ENCODE data around the gene EVI5. TPM values are rescaled to one million over a fixed set of nuclear protein-coding genes. Genes with fewer than 3 reads are reported as not detected.

The EVI5 gene
- polyA plus RNA-seq, 2 of the 4 experiments (the other 2 are of a cell fraction): 10.2 to 10.4 TPM

DNA sequence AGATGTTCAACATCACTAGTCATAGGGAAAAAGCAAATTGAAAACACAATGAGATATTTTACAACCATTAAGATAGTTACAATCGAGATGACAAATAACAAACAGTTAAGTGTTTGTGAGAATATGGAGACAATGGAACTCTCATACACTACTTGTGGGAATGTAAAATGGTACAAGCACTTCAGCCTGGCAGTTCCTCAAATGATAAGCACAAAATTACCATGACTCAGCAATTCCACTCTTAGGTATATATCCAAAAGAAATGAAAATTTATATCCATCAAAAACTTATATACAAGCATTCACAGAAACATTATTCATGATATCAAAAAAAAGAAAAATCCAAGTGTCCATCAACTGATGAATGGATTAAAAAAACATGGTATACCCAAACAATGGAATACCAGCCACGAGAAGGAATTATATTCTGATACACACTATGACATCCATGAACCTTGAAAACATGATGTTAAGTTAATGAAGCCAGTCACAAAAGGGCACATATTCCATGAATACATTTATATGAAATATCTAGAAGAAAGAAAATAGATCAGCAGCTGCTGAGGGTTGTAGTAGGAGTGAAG, 76.4 kb downstream of the EVI5 start:
- FAIRE-seq: no peak
- H3K27ac ChIP-seq: peak overlapping the region; percentile 10 to 31; a peak in 3 of 6 replicates
- no peak for ATAC-seq
- peaks cover 35% of the 10 kb centered on the region for H3K4me1 ChIP-seq
- H3K4me3 ChIP-seq: no peak overlapping the region
- POLR2A ChIA-PET: no interaction called here
- TF ChIP-seq, protein P1, sequence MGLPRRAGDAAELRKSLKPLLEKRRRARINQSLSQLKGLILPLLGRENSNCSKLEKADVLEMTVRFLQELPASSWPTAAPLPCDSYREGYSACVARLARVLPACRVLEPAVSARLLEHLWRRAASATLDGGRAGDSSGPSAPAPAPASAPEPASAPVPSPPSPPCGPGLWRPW (IDR thresholded peaks at IDR 0.05): no peak
- TF ChIP-seq NFE2L2 (conservative IDR thresholded peaks at IDR 0.05; ENCODE audit: low read length) (peak; percentile 90), MAFK (IDR thresholded peaks at IDR 0.05; ENCODE audit: partially characterized antibody) (peak; percentile 97)
- WGBS (ENCODE audit: missing lambda C conversion rate): 89% methylated on average over 2 of the region's 2 CpGs
- no peaks in the 10 kb centered on the region for H3K9me3 ChIP-seq
- CTCF ChIA-PET: no interaction called here
- H3K4me2 ChIP-seq: peak overlapping the region; percentile 4; the same call in 1 of the 3 replicates
- no peak for DNase-seq (ENCODE audit: low read depth in 1 of 2, low spot score in 1 of 2)

DNA sequence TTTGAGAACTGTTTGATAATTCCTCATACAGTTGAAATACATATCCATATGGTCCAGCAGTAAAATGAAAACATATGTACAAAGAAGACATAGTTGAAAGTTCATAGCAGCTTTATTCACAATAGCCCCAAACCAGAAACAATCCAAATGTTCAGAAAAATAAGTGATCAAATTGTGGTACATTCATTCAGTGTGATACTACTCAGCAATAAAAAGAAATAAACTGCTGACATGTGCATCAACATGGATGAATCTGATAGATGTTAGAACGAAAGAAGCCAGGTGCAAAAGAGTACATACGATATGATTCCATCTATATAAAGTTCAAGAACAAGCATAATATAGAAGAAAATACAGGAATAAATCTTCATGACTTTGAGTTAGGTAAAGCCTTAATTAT, 77.2 kb downstream of the EVI5 start:
- peak; percentile 30 for TF ChIP-seq MAFK (IDR thresholded peaks at IDR 0.05; ENCODE audit: partially characterized antibody)
- no peak for TF ChIP-seq JUNB (IDR thresholded peaks at IDR 0.05)
- DNase-seq (ENCODE audit: low read depth in 1 of 2, low spot score in 1 of 2): no peak

DNA sequence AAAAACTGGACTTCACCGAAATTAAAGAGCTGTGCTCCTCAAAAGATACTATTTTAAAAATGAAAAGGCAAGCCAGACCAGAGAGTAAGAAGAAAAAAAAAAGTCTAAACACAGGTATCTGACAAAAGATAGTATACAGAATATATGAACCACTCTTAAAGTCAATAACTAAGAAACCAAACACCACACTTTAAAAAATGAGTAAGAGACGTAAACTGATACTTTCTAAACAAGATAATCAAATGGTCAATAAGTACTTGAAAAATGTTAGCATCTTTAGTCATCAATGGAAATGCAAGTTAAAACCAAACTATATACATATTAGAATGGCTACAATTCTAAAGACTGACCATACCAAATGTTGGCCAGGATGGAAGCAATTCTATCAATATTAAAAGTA, 77.6 kb downstream of the EVI5 start:
- FAIRE-seq: no peak
- TF ChIP-seq CBX8 (IDR thresholded peaks at IDR 0.05) (no peak), MAFK (IDR thresholded peaks at IDR 0.05; ENCODE audit: partially characterized antibody) (no peak), HOXB13 (CRISPR knock-in tag; IDR thresholded peaks at IDR 0.05; ENCODE audit: low read depth) (no peak)
- DNase-seq (ENCODE audit: low read depth in 1 of 2, low spot score in 1 of 2): no peak
- ChIA-PET CTCF (no interaction called here), POLR2A (no interaction called here)
- Histone ChIP-seq H3K27ac (no peak overlapping the region), H3K9me3 (no peaks in the 10 kb centered on the region), H3K4me3 (no peak overlapping the region), H3K4me2 (no peak overlapping the region), H3K4me1 (peaks cover 35% of the 10 kb centered on the region)
- ATAC-seq: no peak
- 86% methylated on average over 2 of the region's 2 CpGs for WGBS (ENCODE audit: missing lambda C conversion rate)

More for the DNA sequence above, 77.2 kb downstream of the EVI5 start:
- H3K4me1 ChIP-seq: peaks cover 35% of the 10 kb centered on the region
- CTCF ChIA-PET: no interaction called here
- POLR2A ChIA-PET: no interaction called here
- no peak overlapping the region for H3K4me3 ChIP-seq
- no peak overlapping the region for H3K27ac ChIP-seq
- no peaks in the 10 kb centered on the region for H3K9me3 ChIP-seq
- FAIRE-seq (no peak), ATAC-seq (no peak)
- no peak overlapping the region for H3K4me2 ChIP-seq
- WGBS (ENCODE audit: missing lambda C conversion rate): 91% methylated on average over 2 of the region's 2 CpGs

DNA sequence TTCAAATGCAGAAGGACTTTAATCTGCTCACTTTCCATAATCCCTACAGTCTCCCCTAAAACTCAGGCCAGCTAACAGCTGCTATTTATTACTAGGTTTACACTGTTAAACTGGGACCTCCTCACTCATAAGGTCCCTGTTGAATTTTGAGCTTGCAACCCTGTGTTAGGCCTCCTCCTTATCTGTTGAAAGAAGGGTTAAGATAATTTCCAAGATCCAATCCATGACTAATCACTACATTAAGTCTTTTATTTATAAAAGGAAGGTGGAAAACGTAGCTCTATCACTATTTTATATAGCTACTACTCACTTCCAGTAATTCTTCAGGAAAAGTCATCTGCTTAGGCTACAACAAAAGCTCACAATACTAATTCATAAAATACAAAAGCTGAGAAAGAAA, 79.5 kb downstream of the EVI5 start:
- peaks cover 24% of the 10 kb centered on the region for H3K4me1 ChIP-seq
- ATAC-seq (no peak), FAIRE-seq (no peak), DNase-seq (ENCODE audit: low read depth in 1 of 2, low spot score in 1 of 2) (no peak)
- H3K4me3 ChIP-seq: no peak overlapping the region
- ChIA-PET POLR2A (interaction anchor here (0.6 kb wide), 1 partner anchor 483 kb away, joined by 9 read pairs; no protein-coding TSS in a partner anchor), CTCF (interaction anchor here (1.2 kb wide), 1 partner anchor 113 kb away, joined by 3 read pairs; no protein-coding TSS in a partner anchor)
- TF ChIP-seq, protein P1 (IDR thresholded peaks at IDR 0.05): no peak
- TF ChIP-seq, protein P2, sequence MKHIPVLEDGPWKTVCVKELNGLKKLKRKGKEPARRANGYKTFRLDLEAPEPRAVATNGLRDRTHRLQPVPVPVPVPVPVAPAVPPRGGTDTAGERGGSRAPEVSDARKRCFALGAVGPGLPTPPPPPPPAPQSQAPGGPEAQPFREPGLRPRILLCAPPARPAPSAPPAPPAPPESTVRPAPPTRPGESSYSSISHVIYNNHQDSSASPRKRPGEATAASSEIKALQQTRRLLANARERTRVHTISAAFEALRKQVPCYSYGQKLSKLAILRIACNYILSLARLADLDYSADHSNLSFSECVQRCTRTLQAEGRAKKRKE (CRISPR knock-in tag; IDR thresholded peaks at IDR 0.05; ENCODE audit: low read depth): no peak
- TF ChIP-seq, protein P3, sequence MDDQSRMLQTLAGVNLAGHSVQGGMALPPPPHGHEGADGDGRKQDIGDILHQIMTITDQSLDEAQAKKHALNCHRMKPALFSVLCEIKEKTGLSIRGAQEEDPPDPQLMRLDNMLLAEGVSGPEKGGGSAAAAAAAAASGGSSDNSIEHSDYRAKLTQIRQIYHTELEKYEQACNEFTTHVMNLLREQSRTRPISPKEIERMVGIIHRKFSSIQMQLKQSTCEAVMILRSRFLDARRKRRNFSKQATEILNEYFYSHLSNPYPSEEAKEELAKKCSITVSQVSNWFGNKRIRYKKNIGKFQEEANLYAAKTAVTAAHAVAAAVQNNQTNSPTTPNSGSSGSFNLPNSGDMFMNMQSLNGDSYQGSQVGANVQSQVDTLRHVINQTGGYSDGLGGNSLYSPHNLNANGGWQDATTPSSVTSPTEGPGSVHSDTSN (IDR thresholded peaks at IDR 0.05): no peak
- TF ChIP-seq POLR2A (IDR thresholded peaks at IDR 0.05; ENCODE audit: low read length): no peak
- TF ChIP-seq, protein P4, sequence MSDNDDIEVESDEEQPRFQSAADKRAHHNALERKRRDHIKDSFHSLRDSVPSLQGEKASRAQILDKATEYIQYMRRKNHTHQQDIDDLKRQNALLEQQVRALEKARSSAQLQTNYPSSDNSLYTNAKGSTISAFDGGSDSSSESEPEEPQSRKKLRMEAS (IDR thresholded peaks at IDR 0.05): no peak
- TF ChIP-seq, protein P5, sequence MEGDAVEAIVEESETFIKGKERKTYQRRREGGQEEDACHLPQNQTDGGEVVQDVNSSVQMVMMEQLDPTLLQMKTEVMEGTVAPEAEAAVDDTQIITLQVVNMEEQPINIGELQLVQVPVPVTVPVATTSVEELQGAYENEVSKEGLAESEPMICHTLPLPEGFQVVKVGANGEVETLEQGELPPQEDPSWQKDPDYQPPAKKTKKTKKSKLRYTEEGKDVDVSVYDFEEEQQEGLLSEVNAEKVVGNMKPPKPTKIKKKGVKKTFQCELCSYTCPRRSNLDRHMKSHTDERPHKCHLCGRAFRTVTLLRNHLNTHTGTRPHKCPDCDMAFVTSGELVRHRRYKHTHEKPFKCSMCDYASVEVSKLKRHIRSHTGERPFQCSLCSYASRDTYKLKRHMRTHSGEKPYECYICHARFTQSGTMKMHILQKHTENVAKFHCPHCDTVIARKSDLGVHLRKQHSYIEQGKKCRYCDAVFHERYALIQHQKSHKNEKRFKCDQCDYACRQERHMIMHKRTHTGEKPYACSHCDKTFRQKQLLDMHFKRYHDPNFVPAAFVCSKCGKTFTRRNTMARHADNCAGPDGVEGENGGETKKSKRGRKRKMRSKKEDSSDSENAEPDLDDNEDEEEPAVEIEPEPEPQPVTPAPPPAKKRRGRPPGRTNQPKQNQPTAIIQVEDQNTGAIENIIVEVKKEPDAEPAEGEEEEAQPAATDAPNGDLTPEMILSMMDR (IDR thresholded peaks at IDR 0.05): no peak
- no peaks in the 10 kb centered on the region for H3K9me3 ChIP-seq
- H3K27ac ChIP-seq: no peak overlapping the region
- WGBS (ENCODE audit: missing lambda C conversion rate): 36% methylated on average over 1 of the region's 1 CpG
- H3K4me2 ChIP-seq: no peak overlapping the region
